Central memory CD4-positive, alpha-beta T cell (primary cell): Measurements from ENCODE around the gene IQCF2.
"Not testable (repeated sequence)": the region's sequence is repeated elsewhere in the genome, so short reads cannot be mapped to it uniquely, and the experiment has no call there.

Experiments used
- DNase-seq: peaks from one replicate; pipeline ENCODE4 v3.0.0; 2022

IQCF2 gene

GRCh38 chr3:51879937-51880336 is 18.5 kb downstream of the IQCF2 start:
- DNase-seq = no peak

DNA sequence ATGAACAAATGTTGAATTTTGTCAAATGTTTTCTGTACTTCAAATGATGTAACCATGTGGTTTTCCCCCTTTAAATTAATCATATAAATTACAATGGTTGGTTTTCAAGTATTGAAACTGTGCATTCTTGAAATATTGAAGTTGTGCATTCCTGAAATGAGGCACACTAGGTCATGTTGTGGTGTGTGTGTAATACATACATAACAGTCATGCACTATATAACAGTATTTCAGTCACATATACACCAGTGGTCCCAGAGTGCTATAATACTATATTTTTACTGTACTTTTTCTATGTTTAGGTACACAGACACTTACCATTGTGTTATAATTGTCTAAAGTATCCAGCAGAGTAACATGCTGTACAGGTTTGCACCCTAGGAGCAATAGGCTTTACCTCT is 25.0 kb downstream of the IQCF2 start:
- DNase-seq = no peak

GRCh38 chr3:51887620-51888019 is 26.2 kb downstream of the IQCF2 start:
- DNase-seq = no peak

- no peak for DNase-seq
These were observed 27.2 kb downstream of the IQCF2 start for GRCh38 chr3:51888463-51889105.

- DNase-seq = no peak
These were observed 30.0 kb downstream of the IQCF2 start for GRCh38 chr3:51891242-51892039.

GRCh38 chr3:51894391-51894790 is 33.0 kb downstream of the IQCF2 start:
- no peak for DNase-seq

- DNase-seq = no peak
These were observed 33.5 kb downstream of the IQCF2 start for GRCh38 chr3:51894939-51895338.

- no peak for DNase-seq
These were observed 35.3 kb downstream of the IQCF2 start for GRCh38 chr3:51896607-51897305.

DNA sequence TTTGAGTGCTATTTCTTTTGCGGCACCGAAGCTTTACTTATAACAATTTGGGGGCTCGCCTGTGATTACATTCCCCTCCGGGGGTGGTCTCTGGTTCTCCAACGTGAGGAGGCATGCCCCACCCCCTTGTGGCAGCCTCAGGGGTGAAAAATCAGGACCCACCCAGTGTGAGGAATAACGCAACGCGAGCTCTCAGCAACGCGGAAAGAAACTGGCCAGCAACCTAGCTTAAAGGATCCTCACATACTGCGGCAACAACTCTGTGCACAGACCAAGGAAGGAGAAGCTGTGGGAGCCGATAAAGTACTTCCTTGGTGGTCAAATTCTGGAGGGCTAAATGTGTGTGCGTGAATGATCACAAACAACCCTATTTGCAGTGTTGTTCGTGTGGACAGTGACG is 36.0 kb downstream of the IQCF2 start:
- no peak for DNase-seq

- DNase-seq = not testable (repeated sequence)
These were observed 38.6 kb downstream of the IQCF2 start for GRCh38 chr3:51900043-51900442.

GRCh38 chr3:51902361-51902760 is 40.9 kb downstream of the IQCF2 start:
- not testable (repeated sequence) for DNase-seq

DNA sequence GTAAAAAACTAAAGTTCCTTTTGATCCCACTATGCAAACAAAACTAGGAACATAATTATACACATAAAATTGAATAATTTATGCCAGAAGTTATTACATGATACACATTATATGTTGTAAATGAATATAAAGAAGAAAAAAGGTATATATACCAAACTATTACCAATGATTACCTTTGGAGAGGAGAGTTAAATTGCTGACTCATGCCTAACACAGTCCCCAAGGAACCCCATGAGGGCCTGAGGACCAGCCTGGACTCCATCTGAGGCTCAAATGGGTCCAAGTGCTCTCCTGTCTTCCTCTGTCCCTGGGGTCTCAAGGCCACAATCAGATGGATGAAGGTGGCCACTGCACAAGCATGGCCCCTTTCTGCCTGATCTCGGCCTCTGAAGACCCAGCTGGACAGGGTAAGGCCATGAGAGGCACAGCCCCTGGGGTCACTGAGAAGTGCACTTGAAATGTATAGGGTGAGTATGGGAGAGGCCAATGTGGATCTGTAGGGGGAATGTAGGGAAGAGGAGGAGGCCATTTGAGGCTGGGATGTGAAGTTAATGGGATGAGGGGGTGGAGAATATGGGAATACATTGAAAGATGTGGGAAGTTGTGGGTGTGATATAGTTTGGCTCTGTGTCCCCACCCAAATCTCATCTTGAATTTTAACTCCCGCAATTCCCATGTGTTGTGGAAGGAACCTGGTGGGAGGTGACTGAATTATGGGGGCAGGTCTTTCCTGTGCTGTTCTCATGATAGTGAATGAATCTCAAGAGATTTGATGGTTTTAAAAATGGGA is 42.8 kb downstream of the IQCF2 start:
- no peak for DNase-seq

- no peak for DNase-seq
These were observed 46.6 kb downstream of the IQCF2 start for GRCh38 chr3:51908026-51908425.
